Adipose tissue (tissue), 3 donors: ENCODE measurements around the gene TNIP2. TPM values are rescaled to one million over a fixed set of nuclear protein-coding genes. Genes with fewer than 3 reads are reported as not detected.
"Not testable (repeated sequence)": the region's sequence is repeated elsewhere in the genome, so short reads cannot be mapped to it uniquely, and the experiment has no call there.

Experiments used
- H3K27ac ChIP-seq: one replicate; pipeline ENCODE4 v1.5.1; 2013; ENCODE audit warnings: low read depth, low read length
- WGBS, 3 donors: extraction: QIAGEN DNeasy Blood & Tissue Kit; methylation state at CpG; one replicate each; pipeline ENCODE4 v1.1.7; 2013; 5-methylcytosine and 5-hydroxymethylcytosine counted together
- polyA plus RNA-seq, 3 donors: library from polyadenylated mRNA; stranded (reverse); fragments of 200-250 nt; gene quantifications; one replicate each; pipeline ENCODE4 v1.2.3, GENCODE V29; 2013
- donor health status: healthy with polysubstance abuse.
- donor health status: Bipolar disorder and iron deficiency.
- donor health status: healthy.

Gene TNIP2
- polyA plus RNA-seq, 3 donors: 18.2 to 52.9 (median 52.5) TPM

DNA sequence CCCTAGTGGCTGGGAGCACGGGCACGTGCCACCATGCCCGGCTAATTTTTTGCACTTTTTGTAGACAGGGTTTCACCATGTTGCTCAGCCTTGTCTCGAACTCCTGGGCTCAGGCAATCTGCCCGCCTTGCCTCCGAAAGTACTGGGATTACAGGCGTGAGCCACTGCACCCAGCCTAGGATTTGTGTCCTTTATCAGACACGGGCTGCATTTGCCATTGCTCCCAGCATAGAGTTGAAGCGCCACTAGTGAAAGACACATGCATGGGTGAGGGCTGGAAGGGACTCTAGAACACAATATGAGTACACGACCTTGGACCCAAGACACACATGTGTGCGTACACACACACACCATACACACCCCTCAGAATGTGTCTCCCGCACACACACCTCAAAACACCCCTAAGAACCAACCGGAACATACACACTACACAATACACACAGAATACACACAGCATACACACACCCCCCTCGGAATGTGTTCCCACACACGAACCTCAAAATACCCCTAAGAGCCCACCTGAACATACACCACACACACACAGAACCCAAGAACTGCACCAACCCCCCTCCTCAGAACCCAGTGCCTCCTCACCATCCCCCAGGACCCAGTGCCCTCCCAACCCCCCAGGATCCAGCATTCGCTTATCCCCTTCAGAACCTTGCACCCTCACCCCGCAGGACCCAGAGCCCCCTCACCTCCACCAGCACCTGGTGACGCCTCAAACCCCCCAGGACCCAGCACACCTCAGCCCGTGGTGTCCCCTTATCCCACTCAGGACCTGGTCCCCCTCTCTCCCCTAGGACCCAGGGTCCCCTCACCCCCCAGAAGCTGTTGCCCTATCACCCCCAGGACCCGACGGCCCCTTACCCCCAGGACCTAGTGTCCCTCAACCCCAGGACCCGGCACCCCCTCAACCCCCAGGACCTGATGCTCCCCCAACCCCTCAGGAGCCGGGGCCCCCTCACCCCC is 1.0 kb downstream of the TNIP2 start:
- no peak overlapping the region for H3K27ac ChIP-seq
- WGBS, 3 donors: 37 to 59% (median 56%) methylated on average over 22 to 23 of the region's 23 CpGs

DNA sequence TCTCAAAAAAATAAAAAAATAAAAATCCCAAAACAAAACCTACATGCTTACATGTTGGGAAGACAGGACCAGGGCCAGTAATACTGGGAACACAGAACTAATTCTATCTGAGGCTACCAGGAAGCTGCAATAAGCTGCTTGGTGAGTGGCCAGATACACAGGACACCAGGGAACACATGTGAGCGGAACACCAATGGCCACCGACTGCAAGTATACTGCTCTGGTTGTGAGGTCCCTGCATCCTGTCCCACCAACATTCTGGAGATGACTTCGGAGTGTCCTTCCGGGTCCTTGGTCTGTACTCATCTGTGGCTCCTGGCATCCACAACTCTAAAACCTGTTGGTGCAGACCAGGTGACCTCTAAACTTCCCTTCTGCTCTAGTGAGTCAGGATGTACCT is 2.7 kb downstream of the TNIP2 start:
- H3K27ac ChIP-seq: no peak overlapping the region
- WGBS, 3 donors: 70 to 88% (median 86%) methylated on average over 4 of the region's 4 CpGs

DNA sequence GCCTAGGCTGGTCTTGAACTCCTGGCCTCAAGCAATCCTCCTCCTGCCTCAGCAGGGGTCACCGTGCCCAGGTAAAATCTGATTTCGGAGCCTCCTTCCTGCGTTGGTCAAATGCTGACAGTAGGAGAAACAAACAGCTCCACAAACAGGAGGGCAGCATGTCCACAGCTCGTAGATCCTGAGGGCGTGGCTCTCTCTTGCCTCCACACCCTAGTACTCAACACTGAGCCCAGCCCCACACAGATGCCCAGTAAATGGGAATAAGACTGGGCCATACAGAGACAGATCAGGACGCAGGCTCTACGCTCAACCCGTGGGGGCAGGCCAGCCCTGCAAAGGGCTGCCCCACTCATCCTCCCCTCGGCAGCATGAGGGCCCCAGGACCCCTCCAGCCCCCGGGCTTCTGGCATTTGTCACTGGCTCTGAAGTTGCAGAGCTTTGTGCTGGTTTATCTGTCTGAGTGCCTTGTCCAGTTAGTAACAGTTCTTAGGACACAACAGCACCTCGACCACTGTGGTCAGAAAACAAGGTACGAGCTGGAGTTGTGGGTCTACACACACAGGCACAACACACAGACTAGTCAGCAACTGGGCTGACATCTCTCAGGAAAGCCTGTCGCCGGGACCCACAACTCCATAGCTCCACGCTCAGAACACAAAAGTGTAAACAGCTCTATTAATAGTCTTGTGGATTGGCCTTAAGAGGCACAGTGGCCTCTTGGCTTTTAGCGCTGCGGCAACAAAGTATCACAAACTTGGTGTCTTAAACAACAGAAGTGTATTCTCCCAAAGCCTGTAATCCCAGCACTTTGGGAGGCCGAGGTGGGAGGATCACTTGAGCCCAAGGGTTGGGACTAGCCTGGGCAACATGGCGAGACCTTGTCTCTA is 5.2 kb downstream of the TNIP2 start:
- no peak overlapping the region for H3K27ac ChIP-seq
- 86 to 88% (median 87%) methylated on average over 19 of the region's 19 CpGs for WGBS, 3 donors

DNA sequence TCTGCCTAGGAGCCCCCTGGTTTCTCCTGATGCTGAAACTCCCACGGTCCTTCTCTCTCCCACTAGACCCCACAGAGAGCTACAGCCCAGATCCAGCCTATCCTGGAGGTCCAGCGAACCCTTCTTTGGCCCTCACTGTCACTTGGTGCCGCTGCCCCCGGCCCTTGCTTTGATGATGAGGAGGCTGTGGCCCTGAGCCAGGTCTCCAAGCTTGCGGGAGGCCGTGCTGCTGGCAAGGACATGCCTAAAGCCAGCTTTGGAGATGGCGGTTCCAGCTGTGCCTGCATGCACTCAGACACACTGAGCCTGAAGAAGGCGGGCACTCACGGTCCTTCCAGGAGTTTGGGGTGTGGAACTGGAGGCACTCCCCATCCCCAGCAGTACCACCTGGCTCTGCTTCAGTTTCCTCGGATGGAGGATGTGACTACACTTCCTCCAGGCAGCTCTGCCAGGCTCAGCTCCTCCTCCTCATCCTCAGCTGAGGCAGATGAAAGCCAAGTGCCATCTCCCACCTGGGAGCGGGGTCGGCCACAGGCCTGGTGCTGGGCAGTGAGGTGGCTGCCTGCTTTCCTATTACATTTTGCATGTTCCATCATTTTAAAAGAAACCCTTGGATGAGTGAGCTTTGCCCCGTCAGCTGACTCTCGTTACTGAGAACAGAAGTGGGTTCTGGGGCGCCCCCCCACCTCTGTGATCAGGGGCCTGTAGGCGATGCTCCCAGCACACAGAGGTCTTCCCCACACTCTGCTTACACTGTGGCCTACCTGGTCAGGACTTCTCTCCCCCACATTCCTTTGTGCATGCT is 9.0 kb downstream of the TNIP2 start:
- WGBS, 3 donors: 80 to 91% (median 85%) methylated on average over 15 to 16 of the region's 16 CpGs
- H3K27ac ChIP-seq: no peak overlapping the region

DNA sequence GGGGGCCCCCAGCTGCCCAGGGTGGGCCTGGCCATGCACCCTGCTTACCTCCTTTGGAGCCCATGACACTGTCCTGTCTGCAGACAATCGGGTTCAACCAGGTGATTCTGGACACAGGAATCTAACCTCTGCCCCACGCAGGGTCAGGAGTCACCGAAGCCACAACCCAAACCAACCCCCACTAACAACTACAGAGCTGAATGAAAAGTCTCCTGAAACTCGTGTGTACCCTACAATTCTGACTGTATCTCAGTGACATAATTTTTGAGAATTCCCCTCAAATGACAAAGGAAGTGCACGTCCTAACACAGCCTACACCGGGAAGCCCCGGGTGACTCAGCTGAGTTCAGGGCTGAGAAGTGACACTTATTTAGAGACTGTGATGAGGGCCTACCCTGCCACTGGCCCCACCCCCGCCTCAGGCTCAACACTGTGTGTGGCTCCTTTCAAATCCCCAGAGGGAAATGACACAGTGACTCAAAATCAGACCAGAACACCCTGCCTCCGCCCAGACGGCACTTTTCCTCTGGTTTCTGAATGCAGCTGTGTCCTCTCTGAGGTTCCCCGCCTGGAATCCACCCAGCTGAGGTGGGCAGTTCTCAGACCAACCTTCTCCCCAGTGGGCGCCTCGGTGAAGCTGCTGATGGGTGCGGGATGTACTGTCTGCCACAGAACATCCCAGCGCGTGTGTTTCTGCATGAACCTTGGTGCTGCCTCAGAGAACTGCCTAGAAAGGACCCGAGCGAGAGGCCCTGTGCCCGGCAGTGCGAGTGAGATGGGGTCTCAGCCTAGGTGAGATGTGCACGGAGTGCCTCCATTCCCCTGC is 9.9 kb downstream of the TNIP2 start:
- no peak overlapping the region for H3K27ac ChIP-seq
- WGBS, 3 donors: 67 to 82% (median 72%) methylated on average over 21 of the region's 21 CpGs

DNA sequence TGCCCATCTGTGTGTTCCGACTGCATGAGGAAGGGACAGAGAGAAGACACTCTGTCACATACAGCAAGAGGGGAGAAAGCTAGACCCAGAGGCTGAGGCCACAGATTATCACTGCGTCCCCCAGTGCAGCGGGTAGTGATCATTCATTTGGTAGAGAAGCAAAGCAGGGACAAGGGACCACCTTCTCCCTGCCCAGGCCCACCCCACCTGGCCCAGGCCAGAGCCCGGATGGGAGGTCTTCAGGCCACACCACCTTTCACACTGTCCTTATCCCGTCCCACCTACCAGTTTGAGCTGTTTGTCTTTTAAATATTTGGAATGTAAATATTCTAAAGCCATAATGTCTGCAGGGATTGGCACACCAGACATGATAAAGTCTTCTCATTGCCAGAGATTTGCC is 10.6 kb downstream of the TNIP2 start:
- H3K27ac ChIP-seq: no peak overlapping the region
- WGBS, 3 donors: 85 to 97% (median 94%) methylated on average over 5 of the region's 5 CpGs

DNA sequence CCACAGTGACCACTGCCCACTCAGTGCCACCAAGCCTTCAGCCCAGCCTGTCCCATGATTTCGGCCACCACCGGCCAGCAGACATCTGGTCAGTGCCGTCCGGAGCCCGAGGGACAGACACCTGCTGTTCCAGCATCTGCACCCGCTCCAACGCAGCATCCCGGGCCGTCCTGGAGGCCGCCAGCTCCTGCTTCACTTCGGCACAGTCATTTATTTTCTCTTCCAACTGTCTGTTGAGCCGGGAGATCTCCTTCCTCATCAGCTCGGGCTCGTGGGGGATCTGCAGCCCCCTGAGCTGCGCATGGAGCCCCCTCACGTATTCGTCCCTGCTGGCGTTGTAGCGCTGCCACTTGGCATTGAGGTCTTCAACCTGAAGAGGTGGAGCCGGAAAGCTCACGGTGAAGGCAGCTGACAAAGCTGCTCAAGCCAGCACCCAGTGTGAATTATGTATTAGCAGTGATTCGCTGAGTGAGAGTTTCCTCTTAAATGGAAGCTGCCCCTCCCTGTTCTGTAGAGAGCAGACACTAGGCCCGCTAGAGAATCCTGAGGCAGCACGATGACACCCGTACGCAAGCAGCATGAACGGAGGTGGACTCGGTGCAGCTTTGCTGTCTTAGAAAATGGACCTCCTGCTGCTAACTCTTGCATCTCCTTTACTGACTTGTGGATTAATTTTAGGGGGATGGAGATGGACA is 11.4 kb downstream of the TNIP2 start:
- WGBS, 3 donors: 93 to 94% (median 93%) methylated on average over 28 of the region's 28 CpGs
- no peak overlapping the region for H3K27ac ChIP-seq

DNA sequence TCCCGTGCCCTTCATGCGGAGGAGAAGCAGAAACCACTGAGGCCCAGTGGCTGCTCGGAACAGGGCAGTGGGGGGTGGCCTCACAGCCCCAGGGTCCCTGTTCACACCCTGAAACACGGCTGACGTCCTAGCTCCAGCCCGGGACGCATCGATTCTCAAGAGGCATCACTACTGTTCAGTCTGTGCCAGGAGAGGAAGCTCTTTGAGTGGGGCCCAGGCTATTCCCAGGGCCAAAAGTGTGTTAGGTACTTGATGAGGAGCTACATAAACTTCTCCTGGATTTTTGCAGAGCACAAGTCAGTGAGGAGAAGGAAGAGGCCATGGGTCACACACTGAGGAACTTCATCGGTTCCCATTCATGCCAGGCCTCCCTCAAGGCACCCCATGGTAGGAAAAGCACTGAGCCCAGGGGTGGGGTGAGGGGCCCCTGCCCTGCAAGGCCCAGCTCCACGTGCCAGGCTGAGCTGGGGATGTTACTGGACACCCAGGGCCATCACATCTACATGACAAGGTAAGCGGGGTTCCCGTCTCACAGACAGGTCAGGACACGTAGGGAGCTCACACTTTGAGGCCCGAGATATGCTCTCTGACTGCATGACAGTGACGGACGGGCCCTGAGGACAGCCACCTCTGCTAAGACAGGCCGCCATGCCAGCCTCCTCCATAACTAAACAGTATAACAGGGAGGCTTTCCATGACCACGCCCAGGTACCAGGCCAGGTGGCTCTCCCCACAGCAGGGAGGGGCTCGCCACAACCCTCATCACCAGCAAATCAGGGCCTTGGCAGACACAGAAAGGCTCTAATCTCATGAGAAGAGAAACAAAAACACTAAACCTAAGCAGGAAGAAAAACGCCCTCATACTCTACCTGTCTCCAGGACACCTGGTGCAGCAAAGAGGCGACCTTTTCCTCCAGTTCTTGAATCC is 12.4 kb downstream of the TNIP2 start:
- no peak overlapping the region for H3K27ac ChIP-seq
- 88 to 93% (median 88%) methylated on average over 21 of the region's 21 CpGs for WGBS, 3 donors

DNA sequence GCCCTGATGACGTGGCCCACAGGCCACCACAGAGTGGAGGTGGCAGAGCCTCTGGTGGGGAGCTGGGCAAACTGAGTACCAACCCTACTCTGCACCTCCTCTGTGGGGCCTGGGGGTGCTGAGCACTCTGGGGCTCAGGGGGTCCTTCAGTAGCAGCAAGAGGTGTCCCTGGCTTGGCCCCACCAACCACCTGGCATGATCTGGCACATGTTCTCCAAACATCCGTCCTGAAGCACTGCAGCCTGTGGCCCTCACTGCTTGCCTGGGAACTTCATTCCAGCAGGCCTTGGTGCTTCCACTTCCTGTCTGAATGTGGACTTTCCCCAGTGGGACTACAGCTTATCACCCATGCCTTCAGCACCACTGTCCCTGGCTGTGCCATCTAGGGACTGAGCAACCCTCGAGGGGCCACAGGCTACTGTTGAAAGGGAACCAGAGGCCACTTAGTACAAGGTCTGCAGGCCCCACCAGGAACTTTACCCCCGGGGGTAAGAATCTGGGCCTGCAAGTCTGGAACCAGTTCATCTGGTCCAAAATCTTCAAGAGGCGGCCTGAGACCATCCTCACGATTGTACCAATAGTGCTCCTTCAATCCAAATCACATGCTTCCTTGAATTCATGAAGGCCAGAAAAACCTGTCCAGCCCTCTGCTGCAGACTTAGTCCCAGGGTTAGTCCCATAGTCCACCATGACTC is 13.2 kb downstream of the TNIP2 start:
- 83 to 90% (median 84%) methylated on average over 6 of the region's 6 CpGs for WGBS, 3 donors
- H3K27ac ChIP-seq: no peak overlapping the region

DNA sequence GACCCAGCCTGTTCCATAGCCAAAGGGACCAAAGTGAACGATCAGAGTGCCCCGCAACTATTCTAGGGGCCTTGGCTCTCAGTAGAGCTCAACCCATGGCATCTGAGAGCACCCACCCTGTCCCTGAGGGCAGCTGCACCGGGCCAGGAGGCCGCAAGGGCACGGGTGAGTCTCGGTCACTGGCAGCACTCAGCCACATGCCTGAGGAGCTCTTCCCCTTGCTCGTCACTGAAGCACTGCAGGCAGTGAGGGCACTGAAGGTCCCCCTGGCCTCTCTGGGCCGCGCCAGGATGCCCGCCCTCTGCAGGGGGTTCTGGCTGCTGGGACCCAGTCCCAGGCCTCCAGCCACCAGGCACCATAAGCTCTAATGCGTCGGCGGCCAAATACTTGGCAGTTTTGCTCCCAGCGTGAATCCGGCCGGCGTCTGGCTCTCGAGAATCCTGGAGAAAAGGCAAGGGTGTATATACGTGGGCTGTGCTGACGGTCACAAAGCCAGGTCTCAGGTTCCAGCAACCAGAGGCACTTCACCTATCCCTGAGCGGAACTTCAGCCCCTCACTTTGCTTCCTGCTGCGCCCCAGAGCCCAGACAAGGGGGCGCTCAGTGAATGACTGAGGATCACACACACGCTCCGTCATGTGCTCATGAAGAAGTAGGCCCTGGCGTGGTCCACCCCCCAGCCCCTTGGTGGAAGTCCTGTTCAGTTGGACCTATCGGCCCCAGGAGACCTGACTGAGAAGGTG is 13.9 kb downstream of the TNIP2 start:
- H3K27ac ChIP-seq: no peak overlapping the region
- WGBS, 3 donors: 90 to 94% (median 94%) methylated on average over 27 of the region's 27 CpGs

DNA sequence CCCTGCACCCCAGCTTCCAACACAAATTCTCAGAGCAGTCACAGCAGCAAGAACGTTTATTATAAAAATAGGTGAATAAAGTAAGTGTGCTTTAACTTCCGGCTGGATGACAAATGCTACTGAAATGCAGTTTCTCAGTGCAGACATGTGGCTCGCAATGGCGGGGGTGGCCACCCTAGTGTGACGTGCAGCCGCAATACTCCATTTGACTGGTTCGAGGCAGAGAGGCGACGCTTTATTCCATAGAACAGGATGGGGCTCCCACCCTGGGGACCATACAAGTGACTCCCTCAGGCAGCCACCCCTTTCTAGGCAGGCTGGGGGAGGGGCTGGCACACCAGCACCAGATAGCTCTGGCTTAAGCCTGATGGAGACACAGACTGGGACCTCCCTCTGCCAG is 14.5 kb downstream of the TNIP2 start:
- no peak overlapping the region for H3K27ac ChIP-seq
- WGBS, 3 donors: 88 to 91% (median 89%) methylated on average over 9 of the region's 9 CpGs

DNA sequence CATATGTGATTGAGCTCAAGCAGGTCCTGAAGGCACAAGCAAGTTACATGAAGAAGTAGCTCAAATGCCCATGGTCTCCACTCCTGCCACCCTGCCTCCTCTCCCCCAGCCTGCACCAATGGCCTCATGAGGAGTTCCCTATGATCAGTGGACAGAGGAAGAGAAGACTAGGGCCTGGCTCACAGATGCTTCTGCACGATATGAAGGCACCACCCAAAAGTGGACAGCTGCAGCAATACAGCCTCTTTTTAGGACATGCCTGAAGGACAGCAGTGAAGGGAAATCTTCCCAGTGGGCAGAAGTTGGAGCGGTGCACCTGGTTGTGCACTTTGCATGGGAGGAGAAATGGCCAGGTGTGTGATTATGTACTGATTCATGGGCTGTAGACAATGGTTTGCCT is 17.8 kb downstream of the TNIP2 start:
- WGBS, 3 donors: 95 to 100% (median 95%) methylated on average over 2 of the region's 2 CpGs
- H3K27ac ChIP-seq: not testable (repeated sequence)

DNA sequence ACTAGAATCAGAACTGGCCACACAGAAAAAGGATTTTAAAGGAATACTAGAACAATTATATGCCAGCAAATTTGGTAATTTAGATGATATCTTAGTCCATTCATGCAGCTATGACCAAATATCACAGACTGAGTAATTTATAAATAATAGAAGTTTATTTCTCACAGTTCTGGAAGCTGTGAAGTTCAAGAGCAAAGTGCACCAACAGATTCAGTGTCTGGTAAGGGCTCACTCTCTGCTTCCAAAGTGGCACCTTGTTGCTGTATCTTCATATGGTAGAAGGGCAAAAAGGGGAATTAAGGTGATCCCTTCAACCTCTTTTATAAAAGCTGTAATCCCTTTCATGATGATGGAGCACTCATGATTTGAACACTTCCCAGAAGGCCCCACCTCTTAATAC is 20.3 kb downstream of the TNIP2 start:
- H3K27ac ChIP-seq: no peak overlapping the region

DNA sequence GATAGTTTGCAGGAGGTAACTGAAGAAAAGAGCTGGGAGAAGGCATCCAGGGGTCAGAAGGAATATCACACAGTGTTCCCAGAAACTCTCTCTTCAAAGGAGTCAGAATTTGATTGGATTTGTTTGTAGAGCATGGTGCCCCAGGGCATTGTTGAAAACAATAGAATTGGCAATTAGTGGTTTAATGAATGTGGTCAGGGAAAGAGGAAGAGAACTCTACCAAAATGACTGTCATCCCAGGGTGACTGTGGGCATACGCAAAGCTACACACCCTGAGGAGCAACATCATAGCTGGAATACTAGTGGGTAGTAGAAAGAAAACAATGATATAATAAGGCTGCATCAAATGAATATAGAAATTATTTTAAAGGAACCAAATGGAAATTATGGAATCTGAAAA is 21.5 kb downstream of the TNIP2 start:
- 66 to 100% (median 70%) methylated on average over 1 of the region's 1 CpG for WGBS, 3 donors

More for the DNA sequence above, 21.5 kb downstream of the TNIP2 start:
- no peak overlapping the region for H3K27ac ChIP-seq
